Upper lobe of right lung (tissue), 1 donor: ENCODE measurements around the gene RSPH6A. TPM values are rescaled to one million over a fixed set of nuclear protein-coding genes. Genes with fewer than 3 reads are reported as not detected.

Experiments
- ATAC-seq: fragments of 200-7000 bp; cut with Tn5 transposase; one replicate; pipeline ENCODE4 v1.9.1; 2020; ENCODE audit warnings: mild to moderate bottlenecking, moderate library complexity
- DNase-seq: peaks from one replicate; pipeline ENCODE4 v3.0.0-alpha.2; 2020
- H3K27ac ChIP-seq: fragments of 200-600 bp; one replicate; pipeline ENCODE4 v1.8.0; 2022
- H3K27me3 ChIP-seq: fragments of 200-600 bp; one replicate; pipeline ENCODE4 v1.8.0; 2022; ENCODE audit warnings: mild to moderate bottlenecking
- H3K36me3 ChIP-seq: fragments of 200-600 bp; one replicate; pipeline ENCODE4 v1.8.0; 2022
- H3K4me1 ChIP-seq: fragments of 200-600 bp; one replicate; pipeline ENCODE4 v1.8.0; 2022
- H3K4me3 ChIP-seq: fragments of 200-600 bp; one replicate; pipeline ENCODE4 v1.8.0; 2022; ENCODE audit warnings: mild to moderate bottlenecking
- H3K9me3 ChIP-seq: fragments of 200-600 bp; one replicate; pipeline ENCODE4 v1.8.0; 2022
- intact Hi-C: fragments of 100-400 bp; cut with DNase I; formaldehyde crosslinking; loops from one replicate; pipeline ENCODE4 v1.11.0; 2022
- total RNA-seq: library from RNA; stranded (reverse); fragmentation: NEBNext Ultra II Directional; extraction: Animal tissue kit (Norgen Biotek cat#: 25700); gene quantifications from one replicate; pipeline ENCODE4 v1.2.1, GENCODE V29; 2021
- TF ChIP-seq, protein P1 (sequence below): fragments of 200-600 bp; IDR thresholded peaks from one replicate; pipeline ENCODE4 v1.8.0; 2022; ENCODE audit warnings: antibody characterized with exemption
- donor health status: DM: no; HTN: yes; CAD: no; lungs with severe emphysema.

Gene RSPH6A
- total RNA-seq, 1 donor from 2014 or later, result 0.38 TPM

GRCh38 chr19:45824041-45824471, 8.9 kb upstream of the RSPH6A start:
- TF ChIP-seq, protein P1, sequence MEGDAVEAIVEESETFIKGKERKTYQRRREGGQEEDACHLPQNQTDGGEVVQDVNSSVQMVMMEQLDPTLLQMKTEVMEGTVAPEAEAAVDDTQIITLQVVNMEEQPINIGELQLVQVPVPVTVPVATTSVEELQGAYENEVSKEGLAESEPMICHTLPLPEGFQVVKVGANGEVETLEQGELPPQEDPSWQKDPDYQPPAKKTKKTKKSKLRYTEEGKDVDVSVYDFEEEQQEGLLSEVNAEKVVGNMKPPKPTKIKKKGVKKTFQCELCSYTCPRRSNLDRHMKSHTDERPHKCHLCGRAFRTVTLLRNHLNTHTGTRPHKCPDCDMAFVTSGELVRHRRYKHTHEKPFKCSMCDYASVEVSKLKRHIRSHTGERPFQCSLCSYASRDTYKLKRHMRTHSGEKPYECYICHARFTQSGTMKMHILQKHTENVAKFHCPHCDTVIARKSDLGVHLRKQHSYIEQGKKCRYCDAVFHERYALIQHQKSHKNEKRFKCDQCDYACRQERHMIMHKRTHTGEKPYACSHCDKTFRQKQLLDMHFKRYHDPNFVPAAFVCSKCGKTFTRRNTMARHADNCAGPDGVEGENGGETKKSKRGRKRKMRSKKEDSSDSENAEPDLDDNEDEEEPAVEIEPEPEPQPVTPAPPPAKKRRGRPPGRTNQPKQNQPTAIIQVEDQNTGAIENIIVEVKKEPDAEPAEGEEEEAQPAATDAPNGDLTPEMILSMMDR, result no peak
- H3K36me3 ChIP-seq, result peaks cover 92% of the 10 kb centered on the region
- no peaks in the 10 kb centered on the region for H3K4me1 ChIP-seq
- no peaks in the 10 kb centered on the region for H3K27me3 ChIP-seq
- no peak overlapping the region for H3K27ac ChIP-seq
- no peak for ATAC-seq
- intact Hi-C loops, result no loop called here
- H3K4me3 ChIP-seq, result no peak overlapping the region
- no peaks in the 10 kb centered on the region for H3K9me3 ChIP-seq
- no peak for DNase-seq

DNA sequence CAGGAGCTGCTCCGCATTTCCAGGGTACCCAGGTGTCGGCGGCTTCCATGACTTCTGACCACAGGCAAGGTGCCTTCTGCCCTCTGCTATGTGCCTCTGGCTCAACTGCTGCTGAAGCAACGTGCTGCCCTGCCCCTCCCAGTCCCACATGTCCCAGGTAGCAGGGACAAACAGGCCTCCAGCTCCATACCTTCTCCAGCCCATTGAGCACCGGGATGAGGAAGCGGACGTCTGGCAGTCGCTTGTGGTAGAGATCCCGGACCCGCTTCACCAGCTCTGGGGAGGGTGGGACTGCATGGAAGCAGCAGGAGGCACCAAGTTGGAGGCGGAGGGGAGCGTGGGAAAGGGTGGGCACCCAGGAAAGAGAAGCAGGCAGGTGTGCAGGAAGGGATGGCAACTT, 8.1 kb upstream of the RSPH6A start:
- no peaks in the 10 kb centered on the region for H3K27me3 ChIP-seq
- H3K9me3 ChIP-seq, result no peaks in the 10 kb centered on the region
- H3K4me3 ChIP-seq, result no peak overlapping the region
- no peak overlapping the region for H3K27ac ChIP-seq
- ATAC-seq (no peak), DNase-seq (no peak)
- TF ChIP-seq, protein P1, result no peak
- intact Hi-C loops, result no loop called here
- peaks cover 83% of the 10 kb centered on the region for H3K36me3 ChIP-seq
- no peaks in the 10 kb centered on the region for H3K4me1 ChIP-seq

GRCh38 chr19:45822716-45823115, 7.6 kb upstream of the RSPH6A start:
- intact Hi-C loops, result no loop called here
- no peaks in the 10 kb centered on the region for H3K27me3 ChIP-seq
- no peak for DNase-seq
- peaks cover 79% of the 10 kb centered on the region for H3K36me3 ChIP-seq
- TF ChIP-seq, protein P1, result no peak
- ATAC-seq, result no peak
- H3K4me1 ChIP-seq, result no peaks in the 10 kb centered on the region
- H3K27ac ChIP-seq, result no peak overlapping the region
- no peak overlapping the region for H3K4me3 ChIP-seq
- no peaks in the 10 kb centered on the region for H3K9me3 ChIP-seq

- H3K9me3 ChIP-seq, result no peaks in the 10 kb centered on the region
- intact Hi-C loops, result no loop called here
- no peaks in the 10 kb centered on the region for H3K27me3 ChIP-seq
- no peak for ATAC-seq
- TF ChIP-seq, protein P1, result no peak
- H3K27ac ChIP-seq, result no peak overlapping the region
- H3K4me1 ChIP-seq, result no peaks in the 10 kb centered on the region
- DNase-seq, result no peak
- H3K36me3 ChIP-seq, result peaks cover 67% of the 10 kb centered on the region
- H3K4me3 ChIP-seq, result no peak overlapping the region
Measured at GRCh38 chr19:45821570-45821969, 6.5 kb upstream of the RSPH6A start.

DNA sequence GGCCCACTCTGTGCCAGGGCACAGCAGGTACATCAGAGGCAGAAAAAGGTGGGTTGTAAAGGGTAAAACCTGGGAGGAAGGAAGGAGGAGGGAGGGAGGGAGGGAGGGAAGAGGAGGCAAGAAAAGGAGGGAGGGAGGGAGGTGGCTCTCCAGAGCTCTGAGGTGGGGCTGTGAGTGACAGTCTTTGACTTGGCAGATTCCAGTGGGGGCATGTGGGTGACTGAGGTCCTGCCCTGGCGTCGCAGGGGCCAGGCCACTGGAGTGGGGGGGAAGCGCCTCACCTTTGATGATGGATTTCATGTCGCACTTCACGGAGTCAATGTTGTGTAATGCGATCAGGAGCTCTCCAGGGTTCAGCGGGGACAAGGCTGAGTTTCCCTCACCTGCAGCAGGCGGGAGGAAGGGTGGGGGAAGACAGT, 6.0 kb upstream of the RSPH6A start:
- peaks cover 63% of the 10 kb centered on the region for H3K36me3 ChIP-seq
- no peaks in the 10 kb centered on the region for H3K27me3 ChIP-seq
- TF ChIP-seq, protein P1, result no peak
- H3K4me1 ChIP-seq, result no peaks in the 10 kb centered on the region
- ATAC-seq (no peak), DNase-seq (no peak)
- no peak overlapping the region for H3K4me3 ChIP-seq
- H3K9me3 ChIP-seq, result no peaks in the 10 kb centered on the region
- intact Hi-C loops, result no loop called here
- no peak overlapping the region for H3K27ac ChIP-seq

GRCh38 chr19:45820413-45821102, 5.5 kb upstream of the RSPH6A start:
- DNase-seq (no peak), ATAC-seq (no peak)
- no peak overlapping the region for H3K4me3 ChIP-seq
- no peaks in the 10 kb centered on the region for H3K9me3 ChIP-seq
- no peaks in the 10 kb centered on the region for H3K27me3 ChIP-seq
- no peak overlapping the region for H3K27ac ChIP-seq
- H3K36me3 ChIP-seq, result peaks cover 59% of the 10 kb centered on the region
- intact Hi-C loops, result no loop called here
- TF ChIP-seq, protein P1, result no peak
- peaks cover 3% of the 10 kb centered on the region for H3K4me1 ChIP-seq
